Measurements from ENCODE around the gene TWNK.

DNA sequence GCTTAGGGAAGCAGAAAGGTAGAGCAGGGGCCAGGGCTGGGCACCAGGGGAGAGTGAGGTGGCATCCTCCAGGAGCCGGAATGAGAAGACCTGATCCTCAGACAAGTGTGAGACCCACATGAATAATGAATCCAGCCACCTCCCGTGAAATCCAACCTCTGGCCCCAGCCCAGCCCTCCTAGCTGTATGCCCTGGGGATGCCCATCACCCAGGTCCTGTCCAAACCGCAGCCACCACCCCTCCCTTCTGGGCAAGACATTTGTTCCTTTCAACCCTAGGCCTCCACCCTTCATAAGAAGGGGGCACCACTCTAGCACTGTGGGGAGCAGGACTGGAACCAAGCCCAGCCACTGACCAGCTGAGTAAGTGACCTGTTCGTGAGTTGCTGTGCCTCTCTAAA is 33.9 kb downstream of the TWNK start:
- TF ChIP-seq, protein P1, sequence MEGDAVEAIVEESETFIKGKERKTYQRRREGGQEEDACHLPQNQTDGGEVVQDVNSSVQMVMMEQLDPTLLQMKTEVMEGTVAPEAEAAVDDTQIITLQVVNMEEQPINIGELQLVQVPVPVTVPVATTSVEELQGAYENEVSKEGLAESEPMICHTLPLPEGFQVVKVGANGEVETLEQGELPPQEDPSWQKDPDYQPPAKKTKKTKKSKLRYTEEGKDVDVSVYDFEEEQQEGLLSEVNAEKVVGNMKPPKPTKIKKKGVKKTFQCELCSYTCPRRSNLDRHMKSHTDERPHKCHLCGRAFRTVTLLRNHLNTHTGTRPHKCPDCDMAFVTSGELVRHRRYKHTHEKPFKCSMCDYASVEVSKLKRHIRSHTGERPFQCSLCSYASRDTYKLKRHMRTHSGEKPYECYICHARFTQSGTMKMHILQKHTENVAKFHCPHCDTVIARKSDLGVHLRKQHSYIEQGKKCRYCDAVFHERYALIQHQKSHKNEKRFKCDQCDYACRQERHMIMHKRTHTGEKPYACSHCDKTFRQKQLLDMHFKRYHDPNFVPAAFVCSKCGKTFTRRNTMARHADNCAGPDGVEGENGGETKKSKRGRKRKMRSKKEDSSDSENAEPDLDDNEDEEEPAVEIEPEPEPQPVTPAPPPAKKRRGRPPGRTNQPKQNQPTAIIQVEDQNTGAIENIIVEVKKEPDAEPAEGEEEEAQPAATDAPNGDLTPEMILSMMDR (IDR thresholded peaks at IDR 0.05), result no peak
- TF ChIP-seq POLR2A (IDR thresholded peaks at IDR 0.05), result no peak
